Testis (tissue), 3 donors: ENCODE measurements around the gene GPC2. TPM values are rescaled to one million over a fixed set of nuclear protein-coding genes. Genes with fewer than 3 reads are reported as not detected.
A peak's percentile ranks its signal among the peaks of the same experiment; 100 is the strongest.
"Not testable (repeated sequence)": the region's sequence is repeated elsewhere in the genome, so short reads cannot be mapped to it uniquely, and the experiment has no call there.

ENCODE experiments used
- DNase-seq: peaks from one replicate; pipeline ENCODE4 v3.0.0-alpha.2; 2019
- H3K27ac ChIP-seq, 2 donors: fragments of 200-600 bp; sonication (generic); one replicate each; pipeline ENCODE4 v1.5.1; 2019
- H3K27me3 ChIP-seq: fragments of 200-600 bp; sonication (generic); one replicate; pipeline ENCODE4 v1.5.1; 2019
- H3K36me3 ChIP-seq: fragments of 200-600 bp; sonication (generic); one replicate; pipeline ENCODE4 v1.5.1; 2017; ENCODE audit warnings: low read depth; ENCODE audit errors: missing control alignments
- H3K4me1 ChIP-seq: fragments of 200-600 bp; sonication (generic); one replicate; pipeline ENCODE4 v1.5.1; 2019
- H3K4me3 ChIP-seq, 2 donors: fragments of 200-600 bp; sonication (generic); one replicate each; pipeline ENCODE4 v1.5.1; 2017 to 2019
- H3K9me3 ChIP-seq: fragments of 200-600 bp; sonication (generic); one replicate; pipeline ENCODE4 v1.5.1; 2017
- CTCF ChIP-seq, 3 experiments: fragments of 450-650 bp in 2 of 3; fragments of 200-600 bp in 1 of 3; sonication (generic) in 1 of 3; IDR thresholded peaks; one replicate each; pipeline ENCODE4 v1.5.1; 2016 to 2019; ENCODE audit warnings: antibody characterized with exemption in 3 of 3, mild to moderate bottlenecking in 2 of 3, moderate library complexity in 1 of 3
- POLR2A ChIP-seq: fragments of 450-650 bp; IDR thresholded peaks from one replicate; pipeline ENCODE4 v1.6.1; 2017; ENCODE audit warnings: antibody characterized with exemption, mild to moderate bottlenecking, moderate library complexity
- WGBS, 2 donors: methylation state at CpG; one replicate each; pipeline ENCODE4 v1.1.5; 2018; 5-methylcytosine and 5-hydroxymethylcytosine counted together
- intact Hi-C: fragments of 100-400 bp; cut with DNase I; formaldehyde crosslinking; loops from one replicate; pipeline ENCODE4 v1.15.1; 2023; ENCODE audit warnings: low total_unique reads
- polyA plus RNA-seq: library from polyadenylated mRNA; stranded (reverse); fragments of 350-450 nt; fragmentation: Illumina TruSeq; extraction: RNeasy Lipid Tissue Mini Kit (QIAGEN cat#74804); gene quantifications from one replicate; pipeline ENCODE4 v1.2.3, GENCODE V29; 2014; ENCODE audit warnings: low read depth, low replicate concordance; ENCODE audit not compliant: insufficient read depth
- total RNA-seq, 2 donors: library from RNA; depleted of rRNA; stranded (reverse); fragments of >200 nt; gene quantifications; one replicate each; pipeline ENCODE4 v1.2.3, GENCODE V29; 2016

The GPC2 gene
- total and polyA plus RNA-seq, 3 donors from 2014 or later = 12.7 to 20.7 (median 17.7) TPM

GRCh38 chr7:100148559-100149328 is 28.4 kb downstream of the GPC2 start, which contains the start of gene LAMTOR4:
TSS of gene LAMTOR4 (plus strand) at chr7:100148918. CDS start at chr7:100148973, 55 bp downstream.
- WGBS, 2 donors = 0 to 1% methylated on average over 28 to 46 of the region's 46 CpGs
- H3K4me1 ChIP-seq = peaks cover 6% of the 10 kb centered on the region
- peak within 1 kb of the TSS; percentile 75 to 85 for H3K27ac ChIP-seq
- intact Hi-C loops = no loop called here
- H3K9me3 ChIP-seq = no peaks in the 10 kb centered on the region
- no peaks in the 10 kb centered on the region for H3K27me3 ChIP-seq
- TF ChIP-seq CTCF (IDR thresholded peaks at IDR 0.05) (no peak), POLR2A (peak; percentile 6)
- peak; percentile 100 for DNase-seq
- no peaks in the 10 kb centered on the region for H3K36me3 ChIP-seq
- H3K4me3 ChIP-seq = peak within 1 kb of the TSS; percentile 75 to 86

- 5 to 7% methylated on average over 14 of the region's 14 CpGs for WGBS, 2 donors
- Histone ChIP-seq H3K36me3 (no peaks in the 10 kb centered on the region), H3K27me3 (no peaks in the 10 kb centered on the region), H3K9me3 (no peaks in the 10 kb centered on the region), H3K4me1 (peaks cover 6% of the 10 kb centered on the region), H3K4me3 (peak overlapping the region; percentile 40 to 86), H3K27ac (peak overlapping the region; percentile 62 to 75)
- TF ChIP-seq POLR2A = no peak
- TF ChIP-seq CTCF (IDR thresholded peaks at IDR 0.05) = no peak
- intact Hi-C loops = no loop called here
- no peak for DNase-seq
Measured at GRCh38 chr7:100148225-100148558, 29.0 kb downstream of the GPC2 start.

GRCh38 chr7:100147278-100147677 is 29.9 kb downstream of the GPC2 start:
- DNase-seq = no peak
- Histone ChIP-seq H3K4me1 (peaks cover 6% of the 10 kb centered on the region), H3K27ac (no peak overlapping the region), H3K9me3 (no peaks in the 10 kb centered on the region), H3K27me3 (no peaks in the 10 kb centered on the region), H3K36me3 (no peaks in the 10 kb centered on the region), H3K4me3 (no peak overlapping the region)
- no peak for TF ChIP-seq CTCF (IDR thresholded peaks at IDR 0.05)
- TF ChIP-seq POLR2A = no peak
- intact Hi-C loops = no loop called here
- 84 to 93% methylated on average over 2 of the region's 2 CpGs for WGBS, 2 donors

GRCh38 chr7:100146350-100146749 is 30.8 kb downstream of the GPC2 start:
- intact Hi-C loops = not testable (repeated sequence)
- WGBS, 2 donors = 83 to 96% methylated on average over 4 of the region's 4 CpGs

GRCh38 chr7:100142461-100142860 is 34.7 kb downstream of the GPC2 start:
- no peaks in the 10 kb centered on the region for H3K9me3 ChIP-seq
- H3K36me3 ChIP-seq = no peaks in the 10 kb centered on the region
- no peaks in the 10 kb centered on the region for H3K27me3 ChIP-seq
- TF ChIP-seq POLR2A (no peak), CTCF (IDR thresholded peaks at IDR 0.05) (no peak)
- no peak overlapping the region for H3K27ac ChIP-seq
- intact Hi-C loops = no loop called here
- no peak for DNase-seq
- no peaks in the 10 kb centered on the region for H3K4me1 ChIP-seq
- whole genome bisulfite sequencing, 2 donors = 88 to 91% methylated on average over 3 of the region's 3 CpGs
- H3K4me3 ChIP-seq = no peak overlapping the region

More at GRCh38 chr7:100146350-100146749, 30.8 kb downstream of the GPC2 start:
- H3K36me3 ChIP-seq, H3K4me1 ChIP-seq, DNase-seq, H3K9me3 ChIP-seq, H3K4me3 ChIP-seq, H3K27me3 ChIP-seq, H3K27ac ChIP-seq: not testable (repeated sequence)
